Colon (tissue), 2 donors: ENCODE results near the gene HPSE2.
"Not testable (repeated sequence)": the region's sequence is repeated elsewhere in the genome, so short reads cannot be mapped to it uniquely, and the experiment has no call there.

Experiments used
- FAIRE-seq: peaks from 2 replicates; lab custom pipeline; 2012; peaks lifted over from hg19 to GRCh38; lab: Jason Lieb, UNC
- donor health status: control.
- donor health status: control.

HPSE2 gene

GRCh38 chr10:99005254-99005653, 230.4 kb downstream of the HPSE2 start:
- FAIRE-seq, result no peak

GRCh38 chr10:99004738-99005137, 230.9 kb downstream of the HPSE2 start:
- FAIRE-seq, result no peak

- no peak for FAIRE-seq
These were observed 233.3 kb downstream of the HPSE2 start for GRCh38 chr10:99002392-99002791.

- no peak for FAIRE-seq
These were observed 238.1 kb downstream of the HPSE2 start for GRCh38 chr10:98997596-98997995.

GRCh38 chr10:98994030-98994429, 241.6 kb downstream of the HPSE2 start:
- no peak for FAIRE-seq

- FAIRE-seq, result not testable (repeated sequence)
These were observed 251.9 kb downstream of the HPSE2 start for GRCh38 chr10:98983751-98984150.

- no peak for FAIRE-seq
These were observed 255.3 kb downstream of the HPSE2 start for GRCh38 chr10:98980353-98980752.

- FAIRE-seq, result no peak
These were observed 264.2 kb downstream of the HPSE2 start for GRCh38 chr10:98971464-98971863.

GRCh38 chr10:98967601-98968000, 268.1 kb downstream of the HPSE2 start:
- FAIRE-seq, result no peak

GRCh38 chr10:98963608-98964007, 272.0 kb downstream of the HPSE2 start:
- no peak for FAIRE-seq

- FAIRE-seq, result no peak
These were observed 276.3 kb downstream of the HPSE2 start for GRCh38 chr10:98959379-98959778.

- no peak for FAIRE-seq
These were observed 277.9 kb downstream of the HPSE2 start for GRCh38 chr10:98957801-98958200.

GRCh38 chr10:98956576-98957260, 278.9 kb downstream of the HPSE2 start:
- no peak for FAIRE-seq

- FAIRE-seq, result no peak
These were observed 282.4 kb downstream of the HPSE2 start for GRCh38 chr10:98953251-98953650.

GRCh38 chr10:98951269-98952000, 284.2 kb downstream of the HPSE2 start:
- no peak for FAIRE-seq

- FAIRE-seq, result no peak
These were observed 285.5 kb downstream of the HPSE2 start for GRCh38 chr10:98950106-98950505.

- FAIRE-seq, result no peak
These were observed 286.3 kb downstream of the HPSE2 start for GRCh38 chr10:98949306-98949705.

- FAIRE-seq, result no peak
These were observed 292.0 kb downstream of the HPSE2 start for GRCh38 chr10:98943681-98944080.

GRCh38 chr10:98929709-98930108, 305.9 kb downstream of the HPSE2 start:
- no peak for FAIRE-seq

GRCh38 chr10:98925651-98926050, 310.0 kb downstream of the HPSE2 start:
- no peak for FAIRE-seq

- no peak for FAIRE-seq
These were observed 311.1 kb downstream of the HPSE2 start for GRCh38 chr10:98924526-98924925.

GRCh38 chr10:98921316-98921715, 314.3 kb downstream of the HPSE2 start:
- no peak for FAIRE-seq

GRCh38 chr10:98920807-98921206, 314.8 kb downstream of the HPSE2 start:
- FAIRE-seq, result no peak

- FAIRE-seq, result no peak
These were observed 315.3 kb downstream of the HPSE2 start for GRCh38 chr10:98920360-98920759.
